ENCODE measurements around the gene CXCL9.

The CXCL9 gene

DNA sequence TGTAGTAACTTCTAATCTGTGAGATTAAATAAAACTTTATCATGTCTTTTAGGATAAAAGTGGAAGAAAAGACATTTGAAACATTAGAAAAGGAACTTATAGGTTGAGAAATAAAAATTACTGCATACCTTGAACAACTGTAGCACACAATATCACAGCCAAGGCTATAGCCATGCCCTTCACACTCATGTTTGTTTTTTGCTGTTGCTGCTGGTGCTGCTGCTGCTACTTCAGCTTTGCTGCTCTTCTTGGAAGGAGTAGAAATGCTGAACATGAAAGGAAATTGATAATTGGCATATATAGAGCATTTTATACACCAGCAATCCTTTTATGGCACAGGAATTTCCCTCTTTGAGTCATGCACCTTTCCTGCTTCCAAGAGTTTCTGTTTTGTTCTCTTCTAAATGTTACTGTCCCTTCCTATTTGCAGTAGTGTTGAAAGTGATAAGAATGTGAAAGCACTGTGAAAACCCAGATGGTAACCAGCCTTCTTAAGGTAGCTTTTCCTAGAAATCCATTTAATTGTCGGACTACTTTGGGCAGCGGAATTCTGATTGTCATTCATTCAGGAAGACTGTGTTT is 28.6 kb upstream of the CXCL9 start, which contains the start of gene CXCL11:
Gene CXCL11, minus strand, starts transcription at position 272 of the 582 bp plus-strand sequence. Its CDS starts 83 bp downstream, at position 189.
- DNase-seq (ENCODE audit: insufficient read length, low spot score) (no peak), FAIRE-seq (no peak)
- TF ChIP-seq SPI1 (IDR thresholded peaks at IDR 0.05; ENCODE audit: low read depth, low read length) (no peak), POU2F2 (IDR thresholded peaks at IDR 0.05; ENCODE audit: low read depth, low read length) (no peak), PAX5 (IDR thresholded peaks at IDR 0.05; ENCODE audit: insufficient read depth, low read length, severe bottlenecking) (no peak), POLR2AphosphoS5 (IDR thresholded peaks at IDR 0.05; ENCODE audit: low read depth, low read length) (no peak), TAF1 (IDR thresholded peaks at IDR 0.05; ENCODE audit: low read depth, low read length) (no peak), POLR2A (IDR thresholded peaks at IDR 0.05; ENCODE audit: low read depth, low read length) (no peak)

DNA sequence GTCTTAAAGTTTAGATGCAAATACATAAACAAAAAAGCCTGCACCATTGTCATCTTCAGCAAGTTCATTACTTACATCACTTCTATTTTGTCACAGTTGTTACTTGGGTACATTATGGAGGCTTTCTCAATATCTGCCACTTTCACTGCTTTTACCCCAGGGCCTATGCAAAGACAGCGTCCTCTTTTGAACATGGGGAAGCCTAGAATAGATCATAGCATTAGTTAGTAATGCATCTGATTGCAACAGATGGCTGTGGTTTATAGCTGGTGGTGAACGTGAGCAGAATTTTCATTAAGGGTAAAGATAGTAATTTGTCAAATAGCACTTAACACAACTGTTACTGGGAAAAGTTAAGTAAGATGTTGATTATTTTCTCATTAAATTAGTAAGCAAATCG is 27.8 kb upstream of the CXCL9 start:
- DNase-seq (ENCODE audit: insufficient read length, low spot score) (no peak), FAIRE-seq (no peak)
- TF ChIP-seq POU2F2 (IDR thresholded peaks at IDR 0.05; ENCODE audit: low read depth, low read length) (no peak), POLR2A (IDR thresholded peaks at IDR 0.05; ENCODE audit: low read depth, low read length) (no peak), POLR2AphosphoS5 (IDR thresholded peaks at IDR 0.05; ENCODE audit: low read depth, low read length) (no peak), PAX5 (IDR thresholded peaks at IDR 0.05; ENCODE audit: insufficient read depth, low read length, severe bottlenecking) (no peak), SPI1 (IDR thresholded peaks at IDR 0.05; ENCODE audit: low read depth, low read length) (no peak), TAF1 (IDR thresholded peaks at IDR 0.05; ENCODE audit: low read depth, low read length) (no peak)

DNA sequence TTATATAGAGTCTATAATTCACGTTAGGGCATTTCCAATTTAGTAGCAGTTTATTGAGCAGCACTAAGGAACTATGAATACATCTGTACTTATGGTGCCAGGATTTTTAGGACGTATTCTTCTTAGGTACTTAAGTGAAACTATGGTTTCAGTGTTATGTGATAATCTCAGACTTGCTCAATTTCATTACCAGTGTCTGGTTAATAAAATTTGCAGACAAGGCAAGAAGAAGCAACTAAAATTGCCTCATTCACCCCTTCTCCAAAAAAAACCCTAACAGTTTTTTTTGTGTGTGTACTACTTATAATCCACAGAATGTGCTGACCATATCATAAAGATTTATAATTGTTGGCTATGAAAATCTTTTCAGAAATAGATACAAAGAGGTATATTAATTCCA is 22.0 kb upstream of the CXCL9 start:
- DNase-seq (ENCODE audit: insufficient read length, low spot score) (no peak), FAIRE-seq (no peak)
- no peak for TF ChIP-seq TAF1 (IDR thresholded peaks at IDR 0.05; ENCODE audit: low read depth, low read length)

DNA sequence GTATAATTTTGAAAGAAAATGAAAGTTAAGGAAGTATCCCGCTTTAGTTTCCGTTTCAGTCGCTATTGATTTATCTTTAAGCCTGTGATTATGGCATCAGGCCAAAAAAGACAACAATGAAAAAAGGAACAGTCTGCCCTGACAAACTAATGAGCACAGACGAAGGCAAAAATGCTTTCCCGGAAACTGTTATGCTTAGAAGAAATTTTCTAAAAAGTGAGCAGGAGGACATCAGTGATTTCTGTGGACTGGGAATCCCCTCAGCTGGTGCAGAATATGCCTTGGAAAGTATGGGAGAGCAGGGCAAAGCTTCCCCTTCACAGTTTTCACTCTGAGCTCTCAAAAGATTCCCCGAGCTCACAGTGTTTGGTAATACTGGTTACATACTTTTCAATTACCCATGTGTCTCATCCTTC is 21.0 kb upstream of the CXCL9 start:
- DNase-seq (ENCODE audit: insufficient read length, low spot score) (no peak), FAIRE-seq (no peak)
- no peak for TF ChIP-seq TAF1 (IDR thresholded peaks at IDR 0.05; ENCODE audit: low read depth, low read length)
- TF ChIP-seq POLR2A (IDR thresholded peaks at IDR 0.05; ENCODE audit: low read depth, low read length), result no peak
- TF ChIP-seq POLR2AphosphoS5 (IDR thresholded peaks at IDR 0.05; ENCODE audit: low read depth, low read length), result no peak
- TF ChIP-seq SPI1 (IDR thresholded peaks at IDR 0.05; ENCODE audit: low read depth, low read length), result no peak
- TF ChIP-seq PAX5 (IDR thresholded peaks at IDR 0.05; ENCODE audit: insufficient read depth, low read length, severe bottlenecking), result no peak
- no peak for TF ChIP-seq POU2F2 (IDR thresholded peaks at IDR 0.05; ENCODE audit: low read depth, low read length)

DNA sequence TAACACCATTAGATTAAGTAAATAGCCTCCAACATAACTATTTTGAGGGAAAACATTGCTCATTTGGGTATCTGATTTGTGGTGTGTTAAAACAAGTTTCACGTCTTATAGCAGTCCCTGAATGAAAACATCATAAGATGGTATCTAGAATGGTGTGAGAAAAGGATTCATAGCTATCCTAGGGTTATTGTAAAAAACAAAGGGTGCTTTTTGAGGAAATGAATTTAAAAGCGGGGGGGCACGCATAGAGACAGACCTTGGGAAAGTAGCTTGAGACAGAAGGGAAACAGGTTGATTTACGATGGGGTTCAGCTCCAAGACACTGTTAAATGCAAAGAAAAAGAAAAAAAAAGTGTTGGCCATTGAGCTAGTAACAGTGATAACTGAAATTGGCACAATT is 16.8 kb upstream of the CXCL9 start:
- FAIRE-seq (no peak), DNase-seq (ENCODE audit: insufficient read length, low spot score) (no peak)
- TF ChIP-seq POLR2A (IDR thresholded peaks at IDR 0.05; ENCODE audit: low read depth, low read length) (no peak), POLR2AphosphoS5 (IDR thresholded peaks at IDR 0.05; ENCODE audit: low read depth, low read length) (no peak), POU2F2 (IDR thresholded peaks at IDR 0.05; ENCODE audit: low read depth, low read length) (no peak), PAX5 (IDR thresholded peaks at IDR 0.05; ENCODE audit: insufficient read depth, low read length, severe bottlenecking) (no peak), SPI1 (IDR thresholded peaks at IDR 0.05; ENCODE audit: low read depth, low read length) (no peak)

DNA sequence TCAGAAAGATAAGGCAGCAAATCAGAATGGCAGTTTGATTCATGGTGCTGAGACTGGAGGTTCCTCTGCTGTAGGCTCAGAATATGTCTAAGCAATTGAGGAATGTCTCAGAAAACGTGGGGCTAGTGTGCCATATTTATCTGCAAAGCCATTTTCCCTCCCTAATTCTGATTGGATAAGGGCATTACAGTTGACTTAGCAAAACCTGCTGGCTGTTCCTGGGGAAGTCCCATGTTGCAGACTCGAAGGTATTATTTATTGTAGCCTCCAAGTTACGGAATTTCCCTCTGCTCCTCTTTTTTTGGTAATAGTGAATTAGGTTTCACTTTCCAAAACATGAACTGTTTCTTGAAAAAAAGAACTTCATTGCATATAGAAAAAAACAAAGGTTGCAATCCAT is 16.1 kb upstream of the CXCL9 start, which contains the start of gene CXCL10:
Gene CXCL10, minus strand, starts transcription at position 109 of the 400 bp plus-strand sequence. Its CDS starts 66 bp downstream, at position 43.
- FAIRE-seq (peak; percentile 35), DNase-seq (ENCODE audit: insufficient read length, low spot score) (no peak)
- TF ChIP-seq POLR2A (IDR thresholded peaks at IDR 0.05; ENCODE audit: low read depth, low read length), result no peak
- TF ChIP-seq POLR2AphosphoS5 (IDR thresholded peaks at IDR 0.05; ENCODE audit: low read depth, low read length), result no peak
- 0 out of 2 replicates have a peak, but pooled peaks have one; percentile 5 for TF ChIP-seq SPI1 (IDR thresholded peaks at IDR 0.05; ENCODE audit: low read depth, low read length)

DNA sequence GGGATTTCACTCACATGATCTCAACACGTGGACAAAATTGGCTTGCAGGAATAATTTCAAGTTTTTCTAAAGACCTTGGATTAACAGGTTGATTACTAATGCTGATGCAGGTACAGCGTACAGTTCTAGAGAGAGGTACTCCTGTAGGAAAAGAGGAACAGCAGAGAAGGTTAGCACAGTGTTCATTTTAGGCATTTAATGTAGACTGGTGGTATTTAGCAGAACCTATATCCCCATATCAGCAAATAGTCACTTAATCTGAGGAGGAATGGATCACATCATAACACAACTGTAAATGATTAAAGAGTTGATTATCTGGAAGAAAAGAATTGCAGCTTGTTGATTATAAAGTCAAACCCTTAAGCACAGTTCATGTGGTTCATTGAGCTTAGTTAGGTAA is 15.4 kb upstream of the CXCL9 start:
- FAIRE-seq (no peak), DNase-seq (ENCODE audit: insufficient read length, low spot score) (no peak)
- TF ChIP-seq SPI1 (IDR thresholded peaks at IDR 0.05; ENCODE audit: low read depth, low read length) (0 out of 2 replicates have a peak, but pooled peaks have one; percentile 0), POLR2AphosphoS5 (IDR thresholded peaks at IDR 0.05; ENCODE audit: low read depth, low read length) (no peak)

DNA sequence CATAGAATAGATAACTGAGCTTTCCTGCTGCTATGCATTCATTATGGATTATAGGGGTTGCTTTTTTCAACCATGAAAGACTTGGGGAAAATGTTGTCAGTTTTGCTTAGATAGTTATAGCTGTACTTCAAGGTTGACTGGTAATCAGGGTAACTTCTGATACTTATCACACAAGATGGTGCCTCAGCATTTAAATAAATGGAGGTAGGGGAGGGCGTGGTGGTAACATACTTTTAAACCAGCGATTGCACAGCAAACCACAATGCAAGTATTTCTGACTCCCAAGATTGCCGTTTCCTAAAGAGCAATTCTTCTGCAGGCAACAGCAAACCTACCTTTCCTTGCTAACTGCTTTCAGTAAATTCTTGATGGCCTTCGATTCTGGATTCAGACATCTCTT is 14.7 kb upstream of the CXCL9 start:
- FAIRE-seq, result no peak
- TF ChIP-seq POLR2A (IDR thresholded peaks at IDR 0.05; ENCODE audit: low read depth, low read length), result no peak
- no peak for TF ChIP-seq PAX5 (IDR thresholded peaks at IDR 0.05; ENCODE audit: insufficient read depth, low read length, severe bottlenecking)
- no peak for TF ChIP-seq SPI1 (IDR thresholded peaks at IDR 0.05; ENCODE audit: low read depth, low read length)
- no peak for TF ChIP-seq POLR2AphosphoS5 (IDR thresholded peaks at IDR 0.05; ENCODE audit: low read depth, low read length)
- TF ChIP-seq TAF1 (IDR thresholded peaks at IDR 0.05; ENCODE audit: low read depth, low read length), result no peak
- no peak for TF ChIP-seq POU2F2 (IDR thresholded peaks at IDR 0.05; ENCODE audit: low read depth, low read length)
- no peak for DNase-seq (ENCODE audit: insufficient read length, low spot score)

DNA sequence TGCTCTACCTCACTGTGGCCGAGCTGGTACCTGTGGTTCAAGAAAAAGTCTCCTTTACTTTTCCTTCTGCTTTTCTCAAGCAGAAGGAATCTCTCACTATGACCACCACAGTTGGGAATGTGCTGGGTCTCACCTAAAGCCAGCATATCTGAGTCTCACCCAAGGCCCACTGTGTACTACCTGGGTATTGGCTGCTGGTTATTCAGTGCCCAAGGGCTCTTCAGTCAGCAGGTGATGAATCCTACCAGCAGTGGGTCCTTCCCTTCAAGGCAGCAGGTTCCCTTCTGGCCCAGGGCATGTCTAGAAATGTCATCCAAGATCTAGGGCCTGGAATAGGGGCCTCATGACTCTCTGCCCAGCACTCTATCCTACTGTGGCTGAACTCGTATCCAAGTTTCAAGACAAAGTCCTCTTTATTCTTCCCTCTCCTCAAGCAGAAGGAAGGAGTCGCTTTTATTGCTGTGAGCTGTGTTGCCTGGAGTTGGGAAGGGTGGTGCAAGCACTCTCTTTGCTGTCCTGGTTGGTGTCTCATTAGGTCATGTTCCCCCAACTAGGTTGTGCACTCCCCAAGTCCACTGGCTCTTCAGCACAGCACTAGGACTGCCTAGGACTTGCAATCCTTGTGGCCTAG is 9.9 kb upstream of the CXCL9 start:
- no peak for FAIRE-seq
- TF ChIP-seq POU2F2 (IDR thresholded peaks at IDR 0.05; ENCODE audit: low read depth, low read length) (no peak), TAF1 (IDR thresholded peaks at IDR 0.05; ENCODE audit: low read depth, low read length) (no peak), SPI1 (IDR thresholded peaks at IDR 0.05; ENCODE audit: low read depth, low read length) (no peak), POLR2AphosphoS5 (IDR thresholded peaks at IDR 0.05; ENCODE audit: low read depth, low read length) (no peak)

DNA sequence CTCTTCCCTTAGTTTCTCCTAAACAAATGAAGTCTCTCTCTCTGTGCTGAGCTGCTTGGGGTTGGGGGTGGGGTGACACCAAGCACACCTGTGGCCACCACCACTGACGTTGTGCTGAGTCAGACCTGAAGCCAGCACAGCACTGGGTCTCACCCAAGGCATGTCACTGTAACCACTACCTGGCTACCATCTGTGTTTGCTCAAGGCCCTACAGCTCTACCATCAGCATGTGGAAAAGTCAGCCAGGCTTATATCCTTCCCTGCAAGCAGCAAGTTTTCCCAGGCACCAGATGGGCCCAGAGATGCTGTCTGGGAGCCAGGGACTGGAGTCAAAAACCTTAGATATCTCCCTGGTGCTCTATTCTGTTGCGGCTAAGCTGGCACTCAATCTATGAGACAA is 9.1 kb upstream of the CXCL9 start:
- FAIRE-seq, result peak; percentile 99
- TF ChIP-seq PAX5 (IDR thresholded peaks at IDR 0.05; ENCODE audit: insufficient read depth, low read length, severe bottlenecking), result peak; percentile 31
- no peak for TF ChIP-seq POLR2A (IDR thresholded peaks at IDR 0.05; ENCODE audit: low read depth, low read length)
- DNase-seq (ENCODE audit: insufficient read length, low spot score), result no peak

More for the DNA sequence above, 9.9 kb upstream of the CXCL9 start:
- DNase-seq (ENCODE audit: insufficient read length, low spot score), result no peak
